Stomach (tissue), 4 donors: Measurements from ENCODE around the gene CTIF.

Source experiments
- CTCF ChIP-seq, 7 experiments: fragments of 450-650 bp in 4 of 7; fragments of 200-600 bp in 3 of 7; sonication (generic) in 3 of 7; IDR thresholded peaks; one replicate each; pipeline ENCODE4 v1.5.1; 2016 to 2019; ENCODE audit warnings: antibody characterized with exemption in 7 of 7, control low read depth in 2 of 7, mild to moderate bottlenecking in 1 of 7
- POLR2A ChIP-seq, 4 donors: fragments of 450-650 bp; IDR thresholded peaks; one replicate each; pipeline ENCODE4 v1.6.1; 2016; ENCODE audit warnings: antibody characterized with exemption in 4 of 4, control low read depth in 2 of 4, mild to moderate bottlenecking in 1 of 4, moderate library complexity in 1 of 4
- POLR2AphosphoS5 ChIP-seq, 3 donors: sonication (generic); formaldehyde crosslinking; IDR thresholded peaks; one replicate each; pipeline ENCODE4 v1.6.1; 2016; ENCODE audit warnings: antibody characterized with exemption in 3 of 3

DNA sequence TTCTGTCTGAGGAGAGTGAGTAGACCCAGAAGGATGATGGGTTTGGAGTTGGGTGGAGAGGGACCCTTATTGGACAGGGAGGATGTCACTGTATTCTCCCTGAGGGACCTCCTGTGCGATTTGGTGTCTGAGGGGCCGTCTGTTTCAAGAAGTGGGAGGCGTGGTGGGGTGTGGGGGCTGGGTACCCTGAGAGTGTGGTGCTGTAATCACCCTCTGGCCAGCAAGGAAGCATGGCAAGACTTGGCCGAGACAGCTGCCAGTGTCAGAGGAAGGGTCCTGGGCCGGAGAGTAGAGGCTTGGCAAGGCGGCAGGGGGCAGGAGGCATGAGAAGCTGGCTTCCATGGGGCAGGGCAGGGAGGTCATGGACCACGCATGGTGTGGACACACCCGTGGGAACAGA is 43.1 kb downstream of the CTIF start:
- TF ChIP-seq POLR2A (IDR thresholded peaks at IDR 0.05): no peak
- no peak for TF ChIP-seq CTCF (IDR thresholded peaks at IDR 0.05)
- TF ChIP-seq POLR2AphosphoS5 (IDR thresholded peaks at IDR 0.05): no peak
